Immature natural killer cell (primary cell): ENCODE measurements around the gene ZNF496. TPM values are rescaled to one million over a fixed set of nuclear protein-coding genes. Genes with fewer than 3 reads are reported as not detected.

Experiments
- DNase-seq, 3 donors: peaks; one replicate each; pipeline ENCODE4 v3.0.0; 2022; ENCODE audit warnings: mixed read lengths in 1 of 3
- H3K27ac Mint-ChIP-seq, 6 donors: one replicate each; pipeline ENCODE4 v1.8.0; 2020; ENCODE audit warnings: mixed read lengths in 6 of 6, mild to moderate bottlenecking in 5 of 6, inconsistent platforms in 4 of 6, moderate library complexity in 3 of 6
- H3K27me3 Mint-ChIP-seq, 3 donors: one replicate each; pipeline ENCODE4 v1.8.0; 2020 to 2021; ENCODE audit warnings: low read depth in 3 of 3, mild to moderate bottlenecking in 3 of 3, mixed read lengths in 3 of 3, moderate library complexity in 3 of 3, inconsistent platforms in 1 of 3
- H3K36me3 Mint-ChIP-seq, 3 donors: one replicate each; pipeline ENCODE4 v1.8.0; 2020; ENCODE audit warnings: mixed read lengths in 3 of 3, inconsistent platforms in 2 of 3, mild to moderate bottlenecking in 2 of 3
- H3K4me1 Mint-ChIP-seq, 2 donors: one replicate each; pipeline ENCODE4 v1.8.0; 2020; ENCODE audit warnings: inconsistent platforms in 2 of 2, mild to moderate bottlenecking in 2 of 2, mixed read lengths in 2 of 2, moderate library complexity in 1 of 2
- H3K4me3 Mint-ChIP-seq, 5 donors: one replicate each; pipeline ENCODE4 v1.8.0; 2020; ENCODE audit warnings: mild to moderate bottlenecking in 5 of 5, mixed read lengths in 5 of 5, inconsistent platforms in 3 of 5, moderate library complexity in 3 of 5
- H3K9me3 Mint-ChIP-seq, 6 donors: one replicate each; pipeline ENCODE4 v1.8.0; 2020; ENCODE audit warnings: mild to moderate bottlenecking in 6 of 6, mixed read lengths in 6 of 6, inconsistent platforms in 4 of 6, moderate library complexity in 3 of 6
- polyA plus RNA-seq, 3 donors: library from polyadenylated mRNA; unstranded; fragments of 300-500 nt; fragmentation: Illumina TruSeq; gene quantifications; one replicate each; pipeline ENCODE4 v1.2.3, GENCODE V29; 2021

Gene ZNF496
- polyA plus RNA-seq, 3 donors from 2014 or later = 2.7 to 11.0 (median 10.5) TPM

DNA sequence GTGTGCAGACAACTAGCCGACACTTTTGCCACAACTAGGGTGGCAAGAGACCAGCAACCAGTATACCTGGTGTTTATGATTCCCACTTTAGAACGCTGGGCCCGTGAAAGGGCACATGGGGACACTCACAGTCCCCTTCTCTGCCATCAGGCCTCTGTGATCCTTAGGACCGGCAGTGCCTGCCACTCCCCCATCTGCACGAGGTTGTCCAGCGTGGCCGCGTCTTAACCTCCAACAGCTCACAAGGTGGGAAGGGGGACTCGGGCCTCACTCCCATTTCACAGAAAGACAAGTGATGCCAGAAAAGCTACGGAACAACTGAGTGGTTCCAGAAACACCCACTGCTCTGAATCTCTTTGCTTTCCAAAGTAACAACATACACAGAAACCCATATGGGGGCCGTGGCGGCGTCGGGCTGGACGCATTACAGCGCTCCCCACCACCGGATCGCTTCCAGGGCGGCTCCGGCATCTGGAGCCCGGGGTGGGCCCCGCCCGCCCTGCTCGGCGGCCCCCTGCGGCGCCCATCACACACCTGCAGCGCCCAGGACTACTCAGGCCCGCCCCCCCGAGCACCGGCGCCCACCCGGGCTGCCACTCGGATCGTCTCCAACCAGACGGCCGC is 1.0 kb downstream of the ZNF496 start:
- Mint-ChIP-seq H3K9me3 (no peaks in the 10 kb centered on the region), H3K4me3 (peak overlapping the region; percentile 90 to 95 (median 92)), H3K36me3 (peaks cover 4 to 8% (median 5%) of the 10 kb centered on the region in 3 donors), H3K27me3 (peaks cover 0 to 5% (median 4%) of the 10 kb centered on the region in 3 donors), H3K27ac (peak overlapping the region in 4 of 6 donors; percentile 24 to 86 (median 79)), H3K4me1 (peaks cover 20% of the 10 kb centered on the region in 2 donors)
- no peak for DNase-seq

DNA sequence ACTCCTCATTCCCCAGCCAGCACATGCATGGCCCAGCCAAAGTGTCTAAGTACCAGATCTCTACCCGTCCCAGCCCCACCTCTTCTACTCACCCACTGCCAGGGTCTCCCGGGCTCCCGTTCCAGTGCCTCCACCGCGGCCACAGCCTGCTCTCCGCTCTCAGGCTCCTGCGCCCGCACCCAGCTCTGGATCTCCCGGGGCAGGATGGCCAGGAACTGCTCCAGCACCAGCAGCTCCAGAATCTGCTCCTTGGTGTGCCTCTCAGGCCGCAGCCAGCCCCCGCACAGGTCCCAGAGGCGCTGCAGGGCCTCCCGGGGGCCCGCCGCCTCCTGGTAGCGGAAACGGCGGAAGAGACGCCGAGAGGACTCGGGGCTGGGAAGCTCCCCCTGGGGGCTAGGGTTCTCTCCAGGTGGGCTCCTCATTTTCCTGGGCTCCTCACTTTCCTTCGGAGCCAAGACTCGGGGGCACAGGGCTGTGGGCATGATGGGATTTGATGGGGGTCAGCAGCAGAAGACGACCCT is 2.5 kb downstream of the ZNF496 start:
- Mint-ChIP-seq H3K4me1 (peaks cover 17 to 20% of the 10 kb centered on the region in 2 donors), H3K27me3 (peaks cover 0 to 7% (median 1%) of the 10 kb centered on the region in 3 donors), H3K9me3 (no peaks in the 10 kb centered on the region), H3K27ac (no peak overlapping the region), H3K36me3 (peaks cover 4 to 12% (median 5%) of the 10 kb centered on the region in 3 donors), H3K4me3 (peak overlapping the region in 4 of 5 donors; percentile 21 to 94 (median 90))
- DNase-seq = no peak

DNA sequence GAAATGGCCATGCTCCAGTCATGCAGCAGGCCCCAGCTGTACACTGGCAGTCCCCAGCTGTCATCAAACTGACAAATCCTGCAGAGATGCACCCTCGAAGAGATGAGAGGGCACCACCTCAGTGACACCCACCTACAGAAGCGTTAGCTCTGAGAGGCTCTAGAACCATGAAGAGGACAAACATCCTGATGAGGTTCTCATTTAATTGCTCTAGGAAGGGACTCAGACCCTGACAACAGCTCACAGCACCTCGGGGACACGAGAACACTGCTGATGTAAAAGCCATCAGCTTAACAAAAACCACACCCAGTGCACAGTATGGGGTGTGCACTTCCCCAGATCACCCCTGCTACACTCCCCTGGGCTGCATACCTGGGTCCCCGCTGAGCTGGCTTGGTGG is 3.4 kb downstream of the ZNF496 start:
- Mint-ChIP-seq H3K27ac (no peak overlapping the region), H3K4me1 (peaks cover 16 to 20% of the 10 kb centered on the region in 2 donors), H3K9me3 (no peaks in the 10 kb centered on the region), H3K4me3 (peak overlapping the region in 1 of 5 donors; percentile 21), H3K27me3 (peaks cover 0 to 5% (median 1%) of the 10 kb centered on the region in 3 donors), H3K36me3 (peaks cover 4 to 12% (median 5%) of the 10 kb centered on the region in 3 donors)
- no peak for DNase-seq

DNA sequence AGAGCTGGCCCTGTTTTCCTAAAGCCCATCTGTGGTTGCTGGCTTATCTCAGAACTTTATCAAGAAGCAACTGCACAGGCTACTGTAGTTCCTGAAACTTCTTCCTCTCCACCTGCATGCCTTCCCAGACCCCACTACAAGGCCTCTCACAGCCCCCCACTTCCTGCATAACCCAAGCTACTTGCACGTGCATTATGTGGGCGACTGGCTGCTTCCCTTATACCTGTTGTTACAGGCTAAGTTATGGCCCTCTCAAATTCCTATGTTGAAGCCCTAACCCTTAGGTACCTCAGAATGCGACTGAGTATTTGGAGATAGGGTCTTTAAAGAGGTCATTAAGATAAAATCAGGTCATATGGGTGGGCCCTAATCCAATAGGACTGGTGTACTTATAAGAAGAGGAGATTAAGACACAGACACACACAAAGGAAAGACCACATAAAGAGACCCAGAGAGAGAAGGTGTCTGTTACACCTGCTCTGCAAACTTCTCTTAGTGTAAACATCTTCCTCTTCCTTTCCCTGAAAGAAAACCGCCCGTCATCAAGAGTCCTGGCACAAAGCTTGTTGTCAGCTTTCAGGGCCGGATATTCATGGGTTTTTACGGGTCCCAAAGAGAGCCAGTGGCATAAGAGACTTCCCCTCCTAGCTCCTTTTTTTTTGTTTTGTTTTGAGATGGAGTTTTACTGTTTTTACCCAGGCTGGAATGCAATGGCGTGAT is 5.1 kb downstream of the ZNF496 start:
- Mint-ChIP-seq H3K4me3 (no peak overlapping the region), H3K4me1 (peaks cover 10 to 11% of the 10 kb centered on the region in 2 donors), H3K36me3 (peaks cover 10 to 23% (median 11%) of the 10 kb centered on the region in 3 donors), H3K9me3 (no peaks in the 10 kb centered on the region), H3K27me3 (peaks cover 0 to 3% (median 1%) of the 10 kb centered on the region in 3 donors), H3K27ac (no peak overlapping the region)
- DNase-seq = no peak

DNA sequence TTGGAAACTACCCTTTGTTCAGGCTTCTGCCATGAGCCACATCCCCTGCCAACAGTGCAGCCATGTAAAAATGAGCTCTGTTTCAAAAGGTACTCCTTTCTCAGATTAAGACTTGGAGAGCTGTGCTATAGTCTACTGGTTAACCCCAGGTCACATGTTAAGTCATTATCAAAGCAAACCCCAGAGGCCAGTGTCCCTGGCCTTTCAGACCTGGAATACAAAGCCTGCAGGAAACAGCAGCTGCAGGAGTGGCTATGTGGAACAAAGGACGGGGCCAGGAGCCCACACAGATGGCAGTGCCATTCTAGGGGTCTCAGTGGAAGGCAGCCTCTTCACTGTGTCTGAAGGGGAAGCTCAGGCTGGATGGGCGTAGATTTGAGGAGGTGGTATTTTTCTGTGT is 6.7 kb downstream of the ZNF496 start:
- Mint-ChIP-seq H3K9me3 (no peaks in the 10 kb centered on the region), H3K4me3 (no peak overlapping the region), H3K27me3 (peaks cover 0 to 4% (median 0%) of the 10 kb centered on the region in 3 donors), H3K27ac (no peak overlapping the region), H3K4me1 (peaks cover 1 to 2% of the 10 kb centered on the region in 2 donors), H3K36me3 (peaks cover 11 to 36% (median 19%) of the 10 kb centered on the region in 3 donors)
- DNase-seq = no peak

DNA sequence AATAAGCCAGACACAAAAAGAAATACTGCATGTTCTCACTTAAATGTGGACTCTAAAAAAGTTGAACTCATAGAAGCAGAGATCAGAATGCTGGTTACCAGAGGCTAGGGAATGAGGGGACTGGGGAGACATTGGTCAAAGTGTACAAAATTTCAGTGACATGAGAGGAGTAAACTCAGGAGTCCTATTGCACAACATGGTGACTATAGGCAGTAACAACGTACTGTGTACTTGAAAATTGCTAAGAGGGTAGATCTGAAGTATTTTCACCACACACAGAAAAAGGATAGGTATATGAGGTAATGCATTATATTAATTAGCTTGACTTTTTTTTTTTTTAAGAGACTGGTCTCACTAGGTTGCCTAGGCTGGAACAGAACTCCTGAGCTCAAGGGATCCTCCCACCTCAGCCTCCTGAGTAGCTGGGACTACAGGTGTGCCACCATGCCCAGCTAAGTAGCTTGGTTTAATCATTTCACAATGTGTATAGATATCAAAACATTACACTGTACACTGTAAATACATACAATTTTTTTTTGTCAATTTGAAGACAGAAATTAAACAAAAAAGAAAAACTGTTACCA is 7.4 kb downstream of the ZNF496 start:
- peaks cover 0 to 4% (median 0%) of the 10 kb centered on the region in 3 donors for H3K27me3 Mint-ChIP-seq
- no peaks in the 10 kb centered on the region for H3K4me1 Mint-ChIP-seq
- DNase-seq = no peak
- no peak overlapping the region for H3K4me3 Mint-ChIP-seq
- no peaks in the 10 kb centered on the region for H3K9me3 Mint-ChIP-seq
- no peak overlapping the region for H3K27ac Mint-ChIP-seq
- peaks cover 13 to 38% (median 22%) of the 10 kb centered on the region in 3 donors for H3K36me3 Mint-ChIP-seq

DNA sequence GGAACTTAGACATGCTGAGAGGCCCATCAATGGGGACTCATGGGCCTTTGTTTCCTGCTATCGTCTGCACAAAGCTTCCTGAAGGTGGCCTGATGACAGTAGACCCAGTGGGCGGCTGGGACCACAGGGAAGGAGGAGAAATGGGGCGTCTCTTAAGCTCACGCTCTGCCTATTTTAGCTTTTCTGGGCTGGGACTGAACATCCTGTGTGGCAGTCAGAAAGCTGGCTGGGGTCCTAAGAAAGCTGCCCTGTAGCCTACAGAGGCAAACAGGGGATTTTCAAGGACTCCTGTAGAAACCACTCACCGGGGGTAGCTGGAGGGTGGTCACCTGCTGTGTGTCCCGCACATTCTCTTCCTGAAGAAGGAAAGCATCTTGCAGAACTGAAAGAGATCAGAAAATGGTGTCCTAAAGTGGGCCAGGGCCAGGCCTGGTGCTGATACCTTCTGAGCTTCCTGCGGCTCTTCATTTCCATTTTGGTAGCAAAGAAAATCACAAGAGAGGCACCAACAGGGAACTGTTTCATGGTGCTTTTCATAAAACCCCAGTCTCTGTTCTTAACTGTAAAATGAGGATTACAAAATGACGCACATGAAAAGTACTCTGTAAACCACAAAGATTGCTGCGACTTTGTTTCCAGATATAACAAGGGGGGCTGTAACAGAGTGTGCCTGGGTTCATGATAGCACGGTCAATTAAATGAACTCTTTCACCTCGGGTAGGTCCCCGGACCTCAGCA is 8.6 kb downstream of the ZNF496 start:
- Mint-ChIP-seq H3K36me3 (peaks cover 13 to 43% (median 28%) of the 10 kb centered on the region in 3 donors), H3K27me3 (peaks cover 0 to 4% (median 0%) of the 10 kb centered on the region in 3 donors), H3K9me3 (no peaks in the 10 kb centered on the region), H3K4me3 (no peak overlapping the region), H3K27ac (no peak overlapping the region), H3K4me1 (no peaks in the 10 kb centered on the region)
- DNase-seq = no peak

DNA sequence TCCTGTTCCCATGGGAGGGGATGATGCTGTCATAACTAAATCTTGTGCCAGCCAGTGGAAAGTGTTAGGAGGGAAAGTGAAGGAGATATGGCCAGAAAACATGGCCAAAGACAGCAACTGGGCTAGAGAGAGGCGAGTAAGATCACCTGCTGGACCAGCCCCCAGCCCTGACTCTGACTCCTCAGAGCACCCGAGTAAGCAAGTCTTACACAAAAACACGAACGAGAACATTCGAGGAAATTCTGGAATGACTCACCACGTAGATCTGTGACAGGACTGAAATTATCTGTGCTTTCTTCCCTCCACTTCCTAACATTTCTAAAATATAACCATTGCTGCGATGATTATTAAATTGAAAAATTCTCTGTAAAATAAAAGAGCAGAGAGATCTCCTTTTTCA is 9.2 kb downstream of the ZNF496 start:
- H3K27ac Mint-ChIP-seq = no peak overlapping the region
- no peaks in the 10 kb centered on the region for H3K4me1 Mint-ChIP-seq
- H3K9me3 Mint-ChIP-seq = no peaks in the 10 kb centered on the region
- peaks cover 0 to 4% (median 0%) of the 10 kb centered on the region in 3 donors for H3K27me3 Mint-ChIP-seq
- no peak for DNase-seq
- no peak overlapping the region for H3K4me3 Mint-ChIP-seq
- H3K36me3 Mint-ChIP-seq = peaks cover 11 to 44% (median 27%) of the 10 kb centered on the region in 3 donors

DNA sequence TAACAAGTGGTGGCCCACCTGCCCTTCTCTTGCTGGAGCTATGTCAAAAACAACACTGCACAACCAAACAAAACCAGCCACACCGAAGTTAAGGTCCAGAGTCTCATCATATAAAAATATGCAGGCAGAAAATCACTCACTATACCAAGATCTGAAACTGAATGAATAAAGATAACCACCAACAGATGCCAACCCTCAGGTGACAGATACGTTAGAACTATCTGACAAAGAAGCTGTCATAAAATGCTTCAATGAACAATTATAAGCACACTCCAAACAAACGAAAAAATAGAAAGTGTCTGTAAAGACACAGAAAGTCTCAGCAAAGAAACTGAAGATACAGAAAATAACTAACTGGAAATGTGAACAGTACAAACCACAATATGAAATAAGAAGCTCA is 14.0 kb downstream of the ZNF496 start:
- DNase-seq = no peak
- no peak overlapping the region for H3K4me3 Mint-ChIP-seq
- H3K27ac Mint-ChIP-seq = no peak overlapping the region
- no peaks in the 10 kb centered on the region for H3K9me3 Mint-ChIP-seq
- H3K4me1 Mint-ChIP-seq = no peaks in the 10 kb centered on the region
- peaks cover 0 to 3% (median 0%) of the 10 kb centered on the region in 3 donors for H3K27me3 Mint-ChIP-seq
- peaks cover 21 to 46% (median 33%) of the 10 kb centered on the region in 3 donors for H3K36me3 Mint-ChIP-seq

DNA sequence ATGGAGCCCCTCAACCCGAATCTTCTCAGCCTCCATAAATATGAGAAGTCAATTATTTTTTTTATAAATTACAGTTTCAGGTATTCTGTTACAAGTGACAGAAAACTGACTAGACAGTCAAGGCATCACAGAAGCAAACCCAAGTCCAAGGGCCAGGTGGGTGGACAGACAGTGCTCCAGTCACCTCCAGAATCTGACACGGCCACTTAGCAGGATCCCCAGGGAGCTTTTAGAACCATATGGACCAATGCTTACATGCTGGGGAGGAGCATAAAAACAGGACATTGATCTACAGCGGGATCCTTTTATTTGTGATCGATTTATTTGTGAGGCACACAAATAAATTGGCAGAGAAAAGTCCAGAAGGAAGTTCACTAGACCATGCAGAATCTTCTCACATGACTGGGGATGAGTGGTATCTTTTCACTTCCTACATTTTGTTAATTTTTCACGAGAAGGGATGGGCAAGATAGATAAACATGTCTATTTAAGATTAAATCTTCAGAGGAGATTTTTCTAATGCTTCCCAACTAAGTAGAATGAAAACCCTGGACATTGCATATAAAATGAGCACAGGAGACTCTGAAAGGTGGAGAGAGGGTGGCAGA is 15.0 kb downstream of the ZNF496 start:
- Mint-ChIP-seq H3K36me3 (peaks cover 15 to 39% (median 27%) of the 10 kb centered on the region in 3 donors), H3K4me3 (no peak overlapping the region), H3K9me3 (no peaks in the 10 kb centered on the region), H3K27ac (peak overlapping the region in 1 of 6 donors; percentile 22), H3K27me3 (peaks cover 0 to 3% (median 0%) of the 10 kb centered on the region in 3 donors), H3K4me1 (no peaks in the 10 kb centered on the region)
- no peak for DNase-seq

DNA sequence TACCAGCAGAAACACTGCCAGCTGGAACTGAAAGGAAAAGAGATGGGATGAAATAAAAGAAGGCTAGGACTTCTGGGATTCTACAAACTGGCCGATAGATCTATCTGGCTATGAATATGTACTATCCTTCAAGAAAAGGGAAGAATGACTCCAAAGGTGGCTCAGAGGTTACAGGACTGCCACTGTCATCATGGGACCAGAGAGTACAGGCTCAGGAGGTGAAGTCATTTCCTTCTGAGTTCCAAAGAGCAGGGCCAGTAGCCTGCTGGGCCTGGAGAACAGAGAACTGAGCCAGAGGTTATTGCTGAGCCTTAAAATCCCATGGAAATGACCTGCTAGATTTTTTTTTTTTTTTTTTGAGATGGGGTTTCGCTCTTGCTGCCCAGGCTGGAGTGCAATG is 27.6 kb downstream of the ZNF496 start:
- Mint-ChIP-seq H3K4me3 (no peak overlapping the region), H3K27me3 (peaks cover 0 to 3% (median 0%) of the 10 kb centered on the region in 3 donors), H3K36me3 (peaks cover 35 to 51% (median 49%) of the 10 kb centered on the region in 3 donors), H3K4me1 (no peaks in the 10 kb centered on the region), H3K9me3 (no peaks in the 10 kb centered on the region), H3K27ac (no peak overlapping the region)
- DNase-seq = no peak

DNA sequence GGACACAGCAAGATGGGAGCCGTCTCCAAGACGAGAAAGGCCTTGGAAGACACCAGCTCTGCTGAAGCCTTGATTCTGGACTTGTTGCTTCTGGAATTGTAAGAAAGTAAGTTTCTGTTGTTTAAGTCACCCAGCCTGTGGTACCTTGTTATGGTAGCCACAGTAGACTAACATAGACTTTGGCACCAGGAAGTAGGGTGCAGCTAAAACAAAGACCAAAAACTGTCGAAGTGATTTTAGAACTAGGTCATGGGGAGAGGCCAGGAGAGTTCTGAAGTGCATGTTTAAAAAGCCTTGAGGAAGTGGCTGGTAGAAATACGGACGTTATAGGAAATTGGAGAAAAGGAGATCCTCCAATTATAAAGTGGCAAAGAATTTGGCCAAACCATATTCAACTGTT is 28.5 kb downstream of the ZNF496 start:
- H3K4me1 Mint-ChIP-seq = no peaks in the 10 kb centered on the region
- H3K36me3 Mint-ChIP-seq = peaks cover 30 to 44% (median 44%) of the 10 kb centered on the region in 3 donors
- H3K9me3 Mint-ChIP-seq = no peaks in the 10 kb centered on the region
- no peak for DNase-seq
- H3K27ac Mint-ChIP-seq = no peak overlapping the region
- H3K4me3 Mint-ChIP-seq = no peak overlapping the region
- peaks cover 0 to 3% (median 0%) of the 10 kb centered on the region in 3 donors for H3K27me3 Mint-ChIP-seq

DNA sequence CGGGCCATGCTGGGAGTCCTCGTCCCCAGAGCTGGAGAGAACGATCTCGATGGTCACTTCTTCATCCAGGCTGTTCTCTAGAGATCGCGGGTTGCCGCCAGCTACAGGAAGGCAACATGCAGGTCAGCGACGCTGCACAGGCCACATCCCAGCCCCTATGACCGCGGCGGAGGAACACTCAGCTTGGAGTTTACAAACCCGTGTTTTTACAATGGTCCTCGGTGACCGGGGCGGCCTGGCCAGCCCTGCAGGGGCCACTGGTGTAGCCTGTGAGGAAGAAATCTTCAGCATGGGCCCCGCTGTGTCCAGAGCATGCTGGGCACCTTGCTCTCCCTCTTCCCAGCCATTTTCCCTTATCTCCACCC is 30.5 kb downstream of the ZNF496 start:
- H3K4me1 Mint-ChIP-seq = no peaks in the 10 kb centered on the region
- no peak for DNase-seq
- H3K27ac Mint-ChIP-seq = no peak overlapping the region
- H3K27me3 Mint-ChIP-seq = peaks cover 0 to 3% (median 0%) of the 10 kb centered on the region in 3 donors
- H3K36me3 Mint-ChIP-seq = peaks cover 29 to 30% (median 29%) of the 10 kb centered on the region in 3 donors
- no peaks in the 10 kb centered on the region for H3K9me3 Mint-ChIP-seq
- no peak overlapping the region for H3K4me3 Mint-ChIP-seq
